WTC11 (cell line): ENCODE data around the gene MCUB. TPM values are rescaled to one million over a fixed set of nuclear protein-coding genes. Genes with fewer than 3 reads are reported as not detected.

ENCODE experiments used
- ATAC-seq: fragments of 200-7000 bp; cut with Tn5 transposase; 2 replicates; pipeline ENCODE4 v1.10.0; 2021; ENCODE audit warnings: mild to moderate bottlenecking, moderate library complexity
- CTCF ChIA-PET: fragments of 300-600 bp; sonication (Branson Sonifier 250); formaldehyde crosslinking; loops from one replicate; lab custom pipeline; 2021; ENCODE audit warnings: antibody characterized with exemption; lab: Charles Lee
- POLR2A ChIA-PET: fragments of 350-600 bp; sonication (Branson Sonifier 250); formaldehyde crosslinking; loops from one replicate; lab custom pipeline; 2021; ENCODE audit warnings: antibody characterized with exemption; lab: Charles Lee
- DNase-seq: peaks from one replicate; pipeline ENCODE4 v3.0.0; 2021; ENCODE audit warnings: low spot score
- H3K27ac Mint-ChIP-seq: 2 replicates; pipeline ENCODE4 v1.8.0; 2021; ENCODE audit warnings: mixed read lengths
- H3K27me3 Mint-ChIP-seq: 2 replicates; pipeline ENCODE4 v1.8.0; 2021; ENCODE audit warnings: low read depth, mild to moderate bottlenecking, moderate library complexity, mixed read lengths
- H3K36me3 Mint-ChIP-seq: 2 replicates; pipeline ENCODE4 v1.8.0; 2021; ENCODE audit warnings: mixed read lengths
- H3K4me1 Mint-ChIP-seq: 2 replicates; pipeline ENCODE4 v1.8.0; 2022; ENCODE audit warnings: mixed read lengths
- H3K4me3 Mint-ChIP-seq: 2 replicates; pipeline ENCODE4 v1.8.0; 2021; ENCODE audit warnings: mild to moderate bottlenecking, moderate library complexity, mixed read lengths
- H3K9me3 Mint-ChIP-seq: 2 replicates; pipeline ENCODE4 v1.8.0; 2021; ENCODE audit warnings: mixed read lengths
- ATF1 ChIP-seq: sonication (generic); formaldehyde crosslinking; IDR thresholded peaks from 2 replicates; pipeline ENCODE4 v1.8.1; 2023; ENCODE audit warnings: mild to moderate bottlenecking, moderate library complexity, missing genetic modification reagents
- EMX1 ChIP-seq: fragments of 250-450 bp; sonication (Bioruptor Pico); IDR thresholded peaks from 2 replicates; pipeline ENCODE4 v1.8.0; 2021; ENCODE audit warnings: mild to moderate bottlenecking
- ETV6 ChIP-seq: sonication (generic); formaldehyde crosslinking; IDR thresholded peaks from 2 replicates; pipeline ENCODE4 v1.8.1; 2022; ENCODE audit warnings: mild to moderate bottlenecking, missing genetic modification reagents
- FOXJ3 ChIP-seq: sonication (generic); formaldehyde crosslinking; IDR thresholded peaks from 2 replicates; pipeline ENCODE4 v1.9.0; 2021; ENCODE audit warnings: missing genetic modification reagents, mild to moderate bottlenecking, borderline replicate concordance
- FOXP1 ChIP-seq: sonication (generic); formaldehyde crosslinking; IDR thresholded peaks from 2 replicates; pipeline ENCODE4 v1.8.0; 2022; ENCODE audit warnings: missing genetic modification reagents, mild to moderate bottlenecking, moderate library complexity, borderline replicate concordance
- GABPB1 ChIP-seq: sonication (generic); formaldehyde crosslinking; IDR thresholded peaks from 2 replicates; pipeline ENCODE4 v1.8.1; 2023; ENCODE audit warnings: mild to moderate bottlenecking, missing genetic modification reagents
- JAZF1 ChIP-seq: fragments of 250-450 bp; sonication (Bioruptor Pico); IDR thresholded peaks from 2 replicates; pipeline ENCODE4 v1.9.0; 2021; ENCODE audit warnings: moderate library complexity, mild to moderate bottlenecking, inconsistent platforms
- MXD4 ChIP-seq: fragments of 250-450 bp; sonication (Bioruptor Pico); IDR thresholded peaks from 2 replicates; pipeline ENCODE4 v1.8.0; 2021; ENCODE audit warnings: mild to moderate bottlenecking, moderate library complexity, borderline replicate concordance
- MYBL2 ChIP-seq: sonication (generic); formaldehyde crosslinking; IDR thresholded peaks from 2 replicates; pipeline ENCODE4 v1.8.1; 2023; ENCODE audit warnings: mild to moderate bottlenecking, moderate library complexity, missing genetic modification reagents
- NFE2L1 ChIP-seq: sonication (generic); formaldehyde crosslinking; IDR thresholded peaks from 2 replicates; pipeline ENCODE4 v1.8.1; 2023; ENCODE audit warnings: missing genetic modification reagents
- NR1H2 ChIP-seq: sonication (generic); formaldehyde crosslinking; IDR thresholded peaks from 2 replicates; pipeline ENCODE4 v1.9.0; 2021; ENCODE audit warnings: mild to moderate bottlenecking, moderate library complexity, missing genetic modification reagents
- PRRX2 ChIP-seq: fragments of 250-450 bp; sonication (Bioruptor Pico); IDR thresholded peaks from 2 replicates; pipeline ENCODE4 v1.8.0; 2021; ENCODE audit warnings: mild to moderate bottlenecking
- RELA ChIP-seq: sonication (generic); formaldehyde crosslinking; IDR thresholded peaks from 2 replicates; pipeline ENCODE4 v1.8.1; 2022; ENCODE audit warnings: missing genetic modification reagents, mild to moderate bottlenecking, borderline replicate concordance
- SMAD3 ChIP-seq: sonication (generic); formaldehyde crosslinking; IDR thresholded peaks from 2 replicates; pipeline ENCODE4 v1.8.0; 2022; ENCODE audit warnings: missing genetic modification reagents, mild to moderate bottlenecking, borderline replicate concordance
- SOX15 ChIP-seq: fragments of 250-450 bp; sonication (Bioruptor Pico); IDR thresholded peaks from 2 replicates; pipeline ENCODE4 v1.9.0; 2021; ENCODE audit warnings: mild to moderate bottlenecking
- TEAD1 ChIP-seq: sonication (generic); formaldehyde crosslinking; IDR thresholded peaks from 2 replicates; pipeline ENCODE4 v1.8.0; 2022; ENCODE audit warnings: mild to moderate bottlenecking, missing genetic modification reagents
- TEAD4 ChIP-seq: sonication (generic); formaldehyde crosslinking; IDR thresholded peaks from 2 replicates; pipeline ENCODE4 v1.8.0; 2022; ENCODE audit warnings: mild to moderate bottlenecking, missing genetic modification reagents
- ZNF416 ChIP-seq: fragments of 250-450 bp; sonication (Bioruptor Pico); IDR thresholded peaks from 2 replicates; pipeline ENCODE4 v1.9.0; 2021; ENCODE audit warnings: mild to moderate bottlenecking, inconsistent platforms
- total RNA-seq: library from RNA; stranded (reverse); gene quantifications from 3 replicates; pipeline ENCODE4 v1.2.3, GENCODE V29; 2021
- TF ChIP-seq, protein P1 (sequence below): sonication (generic); formaldehyde crosslinking; IDR thresholded peaks from 2 replicates; pipeline ENCODE4 v1.8.1; 2023; ENCODE audit warnings: mild to moderate bottlenecking, missing genetic modification reagents, moderate library complexity
- TF ChIP-seq, protein P2 (sequence below): sonication (generic); formaldehyde crosslinking; IDR thresholded peaks from 2 replicates; pipeline ENCODE4 v1.8.0; 2022; ENCODE audit warnings: mild to moderate bottlenecking, missing genetic modification reagents
- TF ChIP-seq, protein P3 (sequence below): sonication (generic); formaldehyde crosslinking; IDR thresholded peaks from 2 replicates; pipeline ENCODE4 v1.8.0; 2022; ENCODE audit warnings: mild to moderate bottlenecking, missing genetic modification reagents
- TF ChIP-seq, protein P4 (sequence below): sonication (generic); formaldehyde crosslinking; IDR thresholded peaks from 2 replicates; pipeline ENCODE4 v1.8.1; 2022; ENCODE audit warnings: mild to moderate bottlenecking, missing genetic modification reagents, moderate library complexity, borderline replicate concordance
- TF ChIP-seq, protein P5 (sequence below): sonication (generic); formaldehyde crosslinking; IDR thresholded peaks from 2 replicates; pipeline ENCODE4 v1.8.1; 2022; ENCODE audit warnings: missing genetic modification reagents, borderline replicate concordance
- TF ChIP-seq, protein P6 (sequence below): fragments of 250-450 bp; sonication (Bioruptor Pico); IDR thresholded peaks from 2 replicates; pipeline ENCODE4 v1.8.0; 2021; ENCODE audit warnings: mild to moderate bottlenecking

The MCUB gene
- total RNA-seq, 1 experiment from 2014 or later: 26.8 TPM

DNA sequence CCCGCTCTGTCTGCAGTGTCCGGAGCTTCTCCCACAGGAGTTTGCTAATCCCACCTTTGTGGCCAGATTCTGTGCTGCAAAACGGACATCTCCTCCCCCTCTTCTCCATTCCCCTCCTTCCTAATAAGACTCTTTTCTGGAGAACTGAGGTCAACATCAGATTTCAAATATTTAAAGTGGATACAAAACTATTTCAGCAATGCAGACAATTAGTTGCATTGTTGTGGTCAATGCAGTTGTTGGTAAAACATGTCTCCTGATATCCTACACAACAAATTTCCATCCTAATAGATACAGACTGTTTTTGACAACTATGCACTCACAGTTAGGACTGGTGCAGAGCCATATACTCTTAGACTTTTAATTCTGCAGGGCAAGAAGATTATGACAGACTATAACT is 5.1 kb upstream of the MCUB start:
- POLR2A ChIA-PET: no interaction called here
- Mint-ChIP-seq H3K36me3 (peaks cover 6% of the 10 kb centered on the region; the same call in 1 of the 2 replicates), H3K27me3 (peaks cover 6% of the 10 kb centered on the region)

DNA sequence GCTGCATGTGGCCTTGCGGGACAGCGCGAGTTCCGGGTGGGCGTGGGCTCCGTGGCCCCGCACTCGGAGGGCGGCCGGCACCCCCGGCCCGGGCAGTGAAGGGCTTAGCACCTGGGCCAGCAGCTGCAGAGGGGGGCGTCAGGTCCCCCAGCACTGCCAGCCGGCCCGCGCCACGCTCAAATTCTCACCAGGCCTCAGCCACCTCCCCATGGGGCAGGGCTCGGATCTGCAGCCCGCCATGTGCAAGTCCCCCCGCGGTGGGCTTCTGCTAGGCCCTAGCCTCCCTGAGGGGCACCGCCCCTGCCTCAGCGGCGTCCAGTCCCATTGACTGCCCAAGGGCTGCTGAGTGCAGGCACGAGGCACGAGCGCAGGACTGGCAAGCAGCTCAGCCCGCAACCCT is 2.6 kb upstream of the MCUB start:
- H3K4me1 Mint-ChIP-seq: peaks cover 32% of the 10 kb centered on the region
- H3K9me3 Mint-ChIP-seq: peaks cover 8% of the 10 kb centered on the region
- peaks cover 6% of the 10 kb centered on the region; the same call in 1 of the 2 replicates for H3K36me3 Mint-ChIP-seq
- no peak overlapping the region for H3K27ac Mint-ChIP-seq
- ATAC-seq (no peak), DNase-seq (no peak)
- no peak overlapping the region for H3K4me3 Mint-ChIP-seq
- TF ChIP-seq TEAD1 (CRISPR knock-in tag): no peak
- no peak for TF ChIP-seq FOXP1 (CRISPR knock-in tag)
- no peak for TF ChIP-seq TEAD4
- TF ChIP-seq EMX1: no peak
- TF ChIP-seq ZNF416 (CRISPR knock-in tag): no peak
- TF ChIP-seq, protein P1, sequence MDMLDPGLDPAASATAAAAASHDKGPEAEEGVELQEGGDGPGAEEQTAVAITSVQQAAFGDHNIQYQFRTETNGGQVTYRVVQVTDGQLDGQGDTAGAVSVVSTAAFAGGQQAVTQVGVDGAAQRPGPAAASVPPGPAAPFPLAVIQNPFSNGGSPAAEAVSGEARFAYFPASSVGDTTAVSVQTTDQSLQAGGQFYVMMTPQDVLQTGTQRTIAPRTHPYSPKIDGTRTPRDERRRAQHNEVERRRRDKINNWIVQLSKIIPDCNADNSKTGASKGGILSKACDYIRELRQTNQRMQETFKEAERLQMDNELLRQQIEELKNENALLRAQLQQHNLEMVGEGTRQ: no peak
- no peak for TF ChIP-seq SOX15 (CRISPR knock-in tag)
- no peak for TF ChIP-seq NFE2L1 (CRISPR knock-in tag)
- TF ChIP-seq RELA (CRISPR knock-in tag): no peak
- no peak for TF ChIP-seq GABPB1 (CRISPR knock-in tag)
- TF ChIP-seq ETV6: no peak
- TF ChIP-seq, protein P2, sequence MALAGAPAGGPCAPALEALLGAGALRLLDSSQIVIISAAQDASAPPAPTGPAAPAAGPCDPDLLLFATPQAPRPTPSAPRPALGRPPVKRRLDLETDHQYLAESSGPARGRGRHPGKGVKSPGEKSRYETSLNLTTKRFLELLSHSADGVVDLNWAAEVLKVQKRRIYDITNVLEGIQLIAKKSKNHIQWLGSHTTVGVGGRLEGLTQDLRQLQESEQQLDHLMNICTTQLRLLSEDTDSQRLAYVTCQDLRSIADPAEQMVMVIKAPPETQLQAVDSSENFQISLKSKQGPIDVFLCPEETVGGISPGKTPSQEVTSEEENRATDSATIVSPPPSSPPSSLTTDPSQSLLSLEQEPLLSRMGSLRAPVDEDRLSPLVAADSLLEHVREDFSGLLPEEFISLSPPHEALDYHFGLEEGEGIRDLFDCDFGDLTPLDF (CRISPR knock-in tag): no peak
- TF ChIP-seq MXD4 (CRISPR knock-in tag): no peak
- ChIA-PET POLR2A (no interaction called here), CTCF (no interaction called here)
- peaks cover 6% of the 10 kb centered on the region for H3K27me3 Mint-ChIP-seq

More for the DNA sequence above, 5.1 kb upstream of the MCUB start:
- no peak for DNase-seq
- Mint-ChIP-seq H3K27ac (no peak overlapping the region), H3K4me1 (peaks cover 18% of the 10 kb centered on the region), H3K9me3 (peaks cover 8% of the 10 kb centered on the region), H3K4me3 (no peak overlapping the region)
- ATAC-seq: no peak
- CTCF ChIA-PET: interaction anchor here (1.2 kb wide), 1 partner anchor 122 kb away, joined by 3 read pairs; no protein-coding TSS in a partner anchor
- TF ChIP-seq, protein P3, sequence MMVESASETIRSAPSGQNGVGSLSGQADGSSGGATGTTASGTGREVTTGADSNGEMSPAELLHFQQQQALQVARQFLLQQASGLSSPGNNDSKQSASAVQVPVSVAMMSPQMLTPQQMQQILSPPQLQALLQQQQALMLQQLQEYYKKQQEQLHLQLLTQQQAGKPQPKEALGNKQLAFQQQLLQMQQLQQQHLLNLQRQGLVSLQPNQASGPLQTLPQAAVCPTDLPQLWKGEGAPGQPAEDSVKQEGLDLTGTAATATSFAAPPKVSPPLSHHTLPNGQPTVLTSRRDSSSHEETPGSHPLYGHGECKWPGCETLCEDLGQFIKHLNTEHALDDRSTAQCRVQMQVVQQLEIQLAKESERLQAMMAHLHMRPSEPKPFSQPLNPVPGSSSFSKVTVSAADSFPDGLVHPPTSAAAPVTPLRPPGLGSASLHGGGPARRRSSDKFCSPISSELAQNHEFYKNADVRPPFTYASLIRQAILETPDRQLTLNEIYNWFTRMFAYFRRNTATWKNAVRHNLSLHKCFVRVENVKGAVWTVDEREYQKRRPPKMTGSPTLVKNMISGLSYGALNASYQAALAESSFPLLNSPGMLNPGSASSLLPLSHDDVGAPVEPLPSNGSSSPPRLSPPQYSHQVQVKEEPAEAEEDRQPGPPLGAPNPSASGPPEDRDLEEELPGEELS (CRISPR knock-in tag): no peak
- TF ChIP-seq MYBL2 (CRISPR knock-in tag) (no peak), SMAD3 (CRISPR knock-in tag) (no peak), FOXJ3 (CRISPR knock-in tag) (no peak), NR1H2 (CRISPR knock-in tag) (no peak), FOXP1 (CRISPR knock-in tag) (no peak), JAZF1 (CRISPR knock-in tag) (no peak), ATF1 (CRISPR knock-in tag) (no peak), TEAD4 (no peak), PRRX2 (CRISPR knock-in tag) (no peak)
- TF ChIP-seq, protein P1: no peak
- TF ChIP-seq, protein P4, sequence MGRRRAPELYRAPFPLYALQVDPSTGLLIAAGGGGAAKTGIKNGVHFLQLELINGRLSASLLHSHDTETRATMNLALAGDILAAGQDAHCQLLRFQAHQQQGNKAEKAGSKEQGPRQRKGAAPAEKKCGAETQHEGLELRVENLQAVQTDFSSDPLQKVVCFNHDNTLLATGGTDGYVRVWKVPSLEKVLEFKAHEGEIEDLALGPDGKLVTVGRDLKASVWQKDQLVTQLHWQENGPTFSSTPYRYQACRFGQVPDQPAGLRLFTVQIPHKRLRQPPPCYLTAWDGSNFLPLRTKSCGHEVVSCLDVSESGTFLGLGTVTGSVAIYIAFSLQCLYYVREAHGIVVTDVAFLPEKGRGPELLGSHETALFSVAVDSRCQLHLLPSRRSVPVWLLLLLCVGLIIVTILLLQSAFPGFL (CRISPR knock-in tag): no peak
- TF ChIP-seq, protein P5, sequence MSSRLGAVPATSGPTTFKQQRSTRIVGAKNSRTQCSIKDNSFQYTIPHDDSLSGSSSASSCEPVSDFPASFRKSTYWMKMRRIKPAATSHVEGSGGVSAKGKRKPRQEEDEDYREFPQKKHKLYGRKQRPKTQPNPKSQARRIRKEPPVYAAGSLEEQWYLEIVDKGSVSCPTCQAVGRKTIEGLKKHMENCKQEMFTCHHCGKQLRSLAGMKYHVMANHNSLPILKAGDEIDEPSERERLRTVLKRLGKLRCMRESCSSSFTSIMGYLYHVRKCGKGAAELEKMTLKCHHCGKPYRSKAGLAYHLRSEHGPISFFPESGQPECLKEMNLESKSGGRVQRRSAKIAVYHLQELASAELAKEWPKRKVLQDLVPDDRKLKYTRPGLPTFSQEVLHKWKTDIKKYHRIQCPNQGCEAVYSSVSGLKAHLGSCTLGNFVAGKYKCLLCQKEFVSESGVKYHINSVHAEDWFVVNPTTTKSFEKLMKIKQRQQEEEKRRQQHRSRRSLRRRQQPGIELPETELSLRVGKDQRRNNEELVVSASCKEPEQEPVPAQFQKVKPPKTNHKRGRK (CRISPR knock-in tag): no peak
- TF ChIP-seq, protein P6, sequence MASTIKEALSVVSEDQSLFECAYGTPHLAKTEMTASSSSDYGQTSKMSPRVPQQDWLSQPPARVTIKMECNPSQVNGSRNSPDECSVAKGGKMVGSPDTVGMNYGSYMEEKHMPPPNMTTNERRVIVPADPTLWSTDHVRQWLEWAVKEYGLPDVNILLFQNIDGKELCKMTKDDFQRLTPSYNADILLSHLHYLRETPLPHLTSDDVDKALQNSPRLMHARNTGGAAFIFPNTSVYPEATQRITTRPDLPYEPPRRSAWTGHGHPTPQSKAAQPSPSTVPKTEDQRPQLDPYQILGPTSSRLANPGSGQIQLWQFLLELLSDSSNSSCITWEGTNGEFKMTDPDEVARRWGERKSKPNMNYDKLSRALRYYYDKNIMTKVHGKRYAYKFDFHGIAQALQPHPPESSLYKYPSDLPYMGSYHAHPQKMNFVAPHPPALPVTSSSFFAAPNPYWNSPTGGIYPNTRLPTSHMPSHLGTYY (CRISPR knock-in tag): no peak
